HepG2 (cell line): Measurements from ENCODE around the gene E2F8. TPM values are rescaled to one million over a fixed set of nuclear protein-coding genes. Genes with fewer than 3 reads are reported as not detected.

Source experiments
- ATAC-seq: fragments of 200-7000 bp; cut with Tn5 transposase; 3 replicates; pipeline ENCODE4 v1.9.1; 2020; ENCODE audit warnings: mild to moderate bottlenecking, moderate library complexity
- BruUV-seq: library from RNA; stranded (reverse); fragments of 400-500 nt; replicated peaks from 2 replicates; lab custom pipeline; 2021; lab: Mats Ljungman, UMichigan
- CTCF ChIA-PET: fragments of 300-600 bp; formaldehyde crosslinking; extraction: SDS; loops from one replicate; lab custom pipeline; 2021; ENCODE audit warnings: low total read pairs, inconsistent platforms, low intra/inter-chr PET ratio; lab: Yijun Ruan, JAX
- POLR2A ChIA-PET: fragments of 350-600 bp; sonication (Branson Sonifier 250); formaldehyde crosslinking; loops from one replicate; lab custom pipeline; 2020; ENCODE audit warnings: antibody characterized with exemption, inconsistent platforms; lab: Yijun Ruan, JAX
- DNase-seq: peaks from one replicate; pipeline ENCODE4 v3.0.0-alpha.2; 2015; ENCODE audit warnings: low spot score
- FAIRE-seq: peaks from 3 replicates; lab custom pipeline; 2011; peaks lifted over from hg19 to GRCh38; lab: Jason Lieb, UNC
- H2AFZ ChIP-seq: one replicate; pipeline ENCODE4 v1.6.1; 2011; ENCODE audit warnings: low read length, inconsistent platforms
- H3K27ac ChIP-seq: fragments of 300-600 bp; 3 replicates; pipeline ENCODE4 v1.8.0; 2011; ENCODE audit warnings: mixed run types, mild to moderate bottlenecking, mixed read lengths, low read length, inconsistent platforms; ENCODE audit not compliant: insufficient read depth; ENCODE audit errors: extremely low read length
- H3K27me3 ChIP-seq, 2 experiments: fragments of 200-600 bp in 1 of 2; 2 replicates in 1 of 2; 3 replicates in 1 of 2; pipeline versions ENCODE4 v1.6.0 to v1.8.0; 2011; ENCODE audit warnings: low read length in 2 of 2, mild to moderate bottlenecking in 2 of 2, moderate library complexity in 2 of 2, inconsistent platforms in 1 of 2; ENCODE audit not compliant: insufficient read depth in 2 of 2, control insufficient read depth in 1 of 2
- H3K36me3 ChIP-seq, 2 experiments: fragments of 200-600 bp in 1 of 2; replicated peaks in 1 of 2; 2 replicates in 1 of 2; 3 replicates in 1 of 2; pipeline versions ENCODE4 v1.5.1 to v1.8.0; 2011; ENCODE audit warnings: low read length in 2 of 2, inconsistent platforms in 1 of 2; ENCODE audit not compliant: insufficient read depth in 2 of 2, control insufficient read depth in 1 of 2
- H3K4me1 ChIP-seq: 2 replicates; pipeline ENCODE4 v1.5.1; 2012; ENCODE audit warnings: low read length, inconsistent platforms; ENCODE audit not compliant: insufficient read depth
- H3K4me2 ChIP-seq: 2 replicates; pipeline ENCODE4 v1.6.0; 2011; ENCODE audit warnings: low read depth, low read length, inconsistent platforms
- H3K4me3 ChIP-seq, 3 experiments: fragments of 200-600 bp in 1 of 3; sonication (generic), shearing (Covaris generic) in 1 of 3; replicated peaks in 1 of 3; 2 replicates each; pipeline ENCODE4 v1.5.1; 2011 to 2016; ENCODE audit warnings: low read length in 3 of 3, inconsistent platforms in 2 of 3, low read depth in 2 of 3, mild to moderate bottlenecking in 2 of 3, control low read depth in 1 of 3, mixed read lengths in 1 of 3; ENCODE audit not compliant: insufficient read depth in 1 of 3
- H3K79me2 ChIP-seq: one replicate; pipeline ENCODE4 v1.6.1; 2011; ENCODE audit warnings: low read length, inconsistent platforms; ENCODE audit not compliant: insufficient read depth
- H3K9ac ChIP-seq: 2 replicates; pipeline ENCODE4 v1.6.0; 2011; ENCODE audit warnings: mild to moderate bottlenecking, low read depth, low read length, inconsistent platforms; ENCODE audit not compliant: insufficient read depth
- H3K9me3 ChIP-seq: 2 replicates; pipeline ENCODE4 v1.5.1; 2012; ENCODE audit warnings: mild to moderate bottlenecking, low read length
- H4K20me1 ChIP-seq: 2 replicates; pipeline ENCODE4 v1.6.0; 2011; ENCODE audit warnings: inconsistent platforms, mild to moderate bottlenecking, low read length, moderate library complexity; ENCODE audit not compliant: insufficient read depth
- ARNT2 ChIP-seq: sonication (generic); formaldehyde crosslinking; IDR thresholded peaks from 2 replicates; pipeline ENCODE4 v1.8.0; 2022; ENCODE audit warnings: mild to moderate bottlenecking, low read depth, missing genetic modification reagents, moderate library complexity
- ATM ChIP-seq: fragments of 450-650 bp; IDR thresholded peaks from 2 replicates; pipeline ENCODE4 v1.7.1; 2017; ENCODE audit warnings: mild to moderate bottlenecking, borderline replicate concordance
- HOXD1 ChIP-seq: sonication (generic); formaldehyde crosslinking; IDR thresholded peaks from 2 replicates; pipeline ENCODE4 v1.5.0; 2020; ENCODE audit warnings: missing genetic modification reagents
- IKZF1 ChIP-seq: fragments of 450-650 bp; IDR thresholded peaks from 2 replicates; pipeline ENCODE4 v1.7.1; 2016
- NFE2L1 ChIP-seq: sonication (generic); formaldehyde crosslinking; IDR thresholded peaks from 2 replicates; pipeline ENCODE4 v1.4.0; 2020; ENCODE audit warnings: missing genetic modification reagents, mild to moderate bottlenecking, borderline replicate concordance
- PAX8 ChIP-seq: sonication (generic); formaldehyde crosslinking; IDR thresholded peaks from 2 replicates; pipeline ENCODE4 v1.8.0; 2022; ENCODE audit warnings: mild to moderate bottlenecking, missing genetic modification reagents, borderline replicate concordance
- SCMH1 ChIP-seq: sonication (generic); formaldehyde crosslinking; IDR thresholded peaks from 2 replicates; pipeline ENCODE4 v1.9.0; 2021; ENCODE audit warnings: missing genetic modification reagents, mild to moderate bottlenecking, borderline replicate concordance
- SMC3 ChIP-seq: IDR thresholded peaks from 2 replicates; pipeline ENCODE4 v1.6.1; 2011; ENCODE audit warnings: low read length, improper control_type of control experiment
- TOPORS ChIP-seq: sonication (generic); formaldehyde crosslinking; IDR thresholded peaks from 2 replicates; pipeline ENCODE4 v1.8.0; 2023; ENCODE audit warnings: mild to moderate bottlenecking, missing genetic modification reagents
- ZNF512 ChIP-seq: sonication (generic); formaldehyde crosslinking; IDR thresholded peaks from 2 replicates; pipeline ENCODE4 v1.4.0; 2020; ENCODE audit warnings: mild to moderate bottlenecking, missing genetic modification reagents
- ZNF598 ChIP-seq: sonication (generic); formaldehyde crosslinking; IDR thresholded peaks from 2 replicates; pipeline ENCODE4 v1.5.1; 2020; ENCODE audit warnings: mild to moderate bottlenecking, missing genetic modification reagents, borderline replicate concordance
- ZNF839 ChIP-seq: sonication (generic); formaldehyde crosslinking; IDR thresholded peaks from 2 replicates; pipeline ENCODE4 v1.4.0; 2020; ENCODE audit warnings: missing genetic modification reagents, mild to moderate bottlenecking, borderline replicate concordance
- ZNF883 ChIP-seq: sonication (generic); formaldehyde crosslinking; IDR thresholded peaks from 2 replicates; pipeline ENCODE4 v1.5.1; 2020; ENCODE audit warnings: mild to moderate bottlenecking, missing genetic modification reagents; ENCODE audit errors: not compliant biosample characterization
- WGBS: methylation state at CpG from one replicate; pipeline ENCODE4 v1.1.6; 2017; ENCODE audit warnings: low lambda C conversion rate; 5-methylcytosine and 5-hydroxymethylcytosine counted together
- in situ Hi-C: cut with HindIII; loops from 2 replicates; pipeline ENCODE4 v1.10.0; 2017; ENCODE audit warnings: low pct_unique_long_range_greater_than_20kb; ENCODE audit not compliant: extremely low pct_ligation_motif_present
- intact Hi-C: fragments of 100-400 bp; cut with micrococcal nuclease; formaldehyde crosslinking; loops from one replicate; pipeline ENCODE4 v1.10.0; 2022; ENCODE audit not compliant: unreplicated experiment
- polyA plus RNA-seq, 8 experiments: library from polyadenylated mRNA; depleted of rRNA in 3 of 8; stranded (reverse) in 7 of 8; unstranded in 1 of 8; fragments of >200 nt; fragmentation: Illumina TruSeq in 4 of 8; extraction: Trizol in 4 of 8; gene quantifications; 2 replicates each; pipeline versions ENCODE4 v1.2.1 to v1.2.3, GENCODE V29; 2011 to 2016; ENCODE audit warnings: low read depth in 4 of 8, missing spikeins in 1 of 8, mixed read lengths in 1 of 8; ENCODE audit not compliant: insufficient read depth in 1 of 8
- total RNA-seq, 5 experiments: library from RNA; depleted of rRNA; stranded (reverse); fragments of >200 nt; fragmentation: Illumina TruSeq; extraction: Trizol; gene quantifications; 2 replicates each; pipeline ENCODE4 v1.2.3, GENCODE V29; 2016; ENCODE audit warnings: low read depth in 1 of 5
- TF ChIP-seq, protein P1 (sequence below): sonication (generic); formaldehyde crosslinking; conservative IDR thresholded peaks from 2 replicates; pipeline ENCODE4 v1.4.0; 2020; ENCODE audit warnings: missing genetic modification reagents
- TF ChIP-seq, protein P2 (sequence below): sonication (generic); formaldehyde crosslinking; IDR thresholded peaks from 2 replicates; pipeline ENCODE4 v1.4.0; 2020; ENCODE audit warnings: missing genetic modification reagents, low read depth, mild to moderate bottlenecking, borderline replicate concordance

The E2F8 gene
- total and polyA plus RNA-seq, 2 of the 13 experiments (the other 11 are each of a cell fraction or from before 2014, with no cell fraction given): 3.3 to 8.9 TPM

DNA sequence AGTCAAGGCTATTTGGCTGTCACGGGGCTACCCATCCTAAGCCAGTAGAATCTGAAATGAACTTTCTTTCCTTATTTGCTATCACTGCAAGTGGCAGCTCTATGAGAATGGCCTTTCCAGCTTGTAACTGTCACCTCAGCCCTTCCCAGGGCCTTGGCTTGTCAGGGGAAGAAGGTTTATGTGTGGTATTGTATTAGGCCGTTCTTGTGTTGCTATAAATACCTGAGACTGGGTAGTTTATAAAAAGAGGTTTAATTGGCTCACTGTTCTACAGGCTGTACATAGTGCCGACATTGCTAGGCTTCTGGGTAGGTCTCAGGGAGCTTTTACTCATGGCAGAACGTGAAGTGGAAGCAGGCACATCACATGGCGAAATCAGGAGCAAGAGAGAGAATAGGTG, 26.8 kb upstream of the E2F8 start:
- no peak for DNase-seq
- no peaks in the 10 kb centered on the region for H3K4me1 ChIP-seq
- POLR2A ChIA-PET: no interaction called here
- H3K36me3 ChIP-seq: no peaks in the 10 kb centered on the region
- 0% methylated on average over 5 of the region's 5 CpGs for WGBS
- in situ Hi-C loops: no loop called here
- H3K4me3 ChIP-seq: no peak overlapping the region
- CTCF ChIA-PET: no interaction called here
- H3K9ac ChIP-seq: no peak overlapping the region
- intact Hi-C loops: no loop called here
- no peak for ATAC-seq
- H3K79me2 ChIP-seq: no peaks in the 10 kb centered on the region
- no peak for FAIRE-seq
- no peak overlapping the region for H3K27ac ChIP-seq
- no TSS peak for BruUV-seq
- H4K20me1 ChIP-seq: no peaks in the 10 kb centered on the region
- TF ChIP-seq, protein P1, sequence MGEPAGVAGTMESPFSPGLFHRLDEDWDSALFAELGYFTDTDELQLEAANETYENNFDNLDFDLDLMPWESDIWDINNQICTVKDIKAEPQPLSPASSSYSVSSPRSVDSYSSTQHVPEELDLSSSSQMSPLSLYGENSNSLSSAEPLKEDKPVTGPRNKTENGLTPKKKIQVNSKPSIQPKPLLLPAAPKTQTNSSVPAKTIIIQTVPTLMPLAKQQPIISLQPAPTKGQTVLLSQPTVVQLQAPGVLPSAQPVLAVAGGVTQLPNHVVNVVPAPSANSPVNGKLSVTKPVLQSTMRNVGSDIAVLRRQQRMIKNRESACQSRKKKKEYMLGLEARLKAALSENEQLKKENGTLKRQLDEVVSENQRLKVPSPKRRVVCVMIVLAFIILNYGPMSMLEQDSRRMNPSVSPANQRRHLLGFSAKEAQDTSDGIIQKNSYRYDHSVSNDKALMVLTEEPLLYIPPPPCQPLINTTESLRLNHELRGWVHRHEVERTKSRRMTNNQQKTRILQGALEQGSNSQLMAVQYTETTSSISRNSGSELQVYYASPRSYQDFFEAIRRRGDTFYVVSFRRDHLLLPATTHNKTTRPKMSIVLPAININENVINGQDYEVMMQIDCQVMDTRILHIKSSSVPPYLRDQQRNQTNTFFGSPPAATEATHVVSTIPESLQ (CRISPR knock-in tag): no peak
- TF ChIP-seq ARNT2 (no peak), SMC3 (no peak), ZNF839 (CRISPR knock-in tag) (no peak), PAX8 (CRISPR knock-in tag) (no peak), TOPORS (CRISPR knock-in tag) (no peak), SCMH1 (CRISPR knock-in tag) (no peak), ATM (no peak), HOXD1 (CRISPR knock-in tag) (no peak), ZNF883 (CRISPR knock-in tag) (no peak), ZNF512 (CRISPR knock-in tag) (no peak), NFE2L1 (CRISPR knock-in tag) (no peak), IKZF1 (no peak), ZNF598 (CRISPR knock-in tag) (no peak)
- TF ChIP-seq, protein P2, sequence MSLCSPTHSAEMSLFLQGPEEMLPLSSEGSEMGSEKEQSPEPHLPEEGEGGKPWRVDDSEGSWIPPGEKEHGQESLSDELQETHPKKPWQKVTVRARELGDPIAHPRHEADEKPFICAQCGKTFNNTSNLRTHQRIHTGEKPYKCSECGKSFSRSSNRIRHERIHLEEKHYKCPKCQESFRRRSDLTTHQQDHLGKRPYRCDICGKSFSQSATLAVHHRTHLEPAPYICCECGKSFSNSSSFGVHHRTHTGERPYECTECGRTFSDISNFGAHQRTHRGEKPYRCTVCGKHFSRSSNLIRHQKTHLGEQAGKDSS (CRISPR knock-in tag): no peak
- H3K27me3 ChIP-seq: peaks cover 0 to 14% of the 10 kb centered on the region in 2 experiments; a peak in 2 of 5 replicates
- no peak overlapping the region for H3K4me2 ChIP-seq
- H2AFZ ChIP-seq: no peak overlapping the region
- no peaks in the 10 kb centered on the region for H3K9me3 ChIP-seq
